ENCODE results near the gene ROM1.
"Not testable (repeated sequence)": the region's sequence is repeated elsewhere in the genome, so short reads cannot be mapped to it uniquely, and the experiment has no call there.

The ROM1 gene

DNA sequence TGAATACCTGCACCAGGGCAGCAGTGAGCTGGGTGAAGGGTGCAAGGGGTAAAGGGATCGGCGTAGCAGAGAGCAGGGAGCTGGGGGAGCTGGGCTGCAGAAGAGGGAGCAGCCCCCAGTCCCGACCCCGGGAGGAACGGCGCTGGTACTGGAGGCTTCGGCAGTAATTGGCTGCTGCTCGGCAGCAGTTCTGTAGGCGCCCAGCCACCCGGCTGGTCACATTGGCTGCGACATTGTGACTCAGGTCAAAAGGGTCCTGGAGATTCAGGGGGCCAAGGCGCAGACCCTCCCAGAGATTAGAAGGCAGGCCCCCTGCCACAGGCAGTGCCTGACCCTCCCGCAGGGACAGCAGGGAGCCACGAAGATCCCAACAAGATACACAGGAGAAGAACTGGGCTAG is 37.2 kb upstream of the ROM1 start:
- ChIA-PET POLR2A (interaction anchor here (1.7 to 10.8 kb wide), 3 partner anchors 10 to 17 kb away, joined by 4 to 168 read pairs (median 18); partner anchors contain the start of gene TUT1), CTCF (no interaction called here)
- DNase-seq (ENCODE audit: extremely low spot score), result no peak
- TF ChIP-seq FOXM1 (IDR thresholded peaks at IDR 0.05; ENCODE audit: borderline replicate concordance), result no peak
- no peak for TF ChIP-seq L3MBTL2 (conservative IDR thresholded peaks at IDR 0.05)

- TF ChIP-seq FOXK2 (IDR thresholded peaks at IDR 0.05), result no peak
- ChIA-PET POLR2A (interaction anchor here (1.1 to 10.8 kb wide), 2 partner anchors 16 to 94 kb away, joined by 3 to 168 read pairs; partner anchors contain the start of genes TUT1 and UQCC3), CTCF (no interaction called here)
- no peak for DNase-seq (ENCODE audit: extremely low spot score)
These were observed 35.9 kb upstream of the ROM1 start for GRCh38 chr11:62577046-62577714.

DNA sequence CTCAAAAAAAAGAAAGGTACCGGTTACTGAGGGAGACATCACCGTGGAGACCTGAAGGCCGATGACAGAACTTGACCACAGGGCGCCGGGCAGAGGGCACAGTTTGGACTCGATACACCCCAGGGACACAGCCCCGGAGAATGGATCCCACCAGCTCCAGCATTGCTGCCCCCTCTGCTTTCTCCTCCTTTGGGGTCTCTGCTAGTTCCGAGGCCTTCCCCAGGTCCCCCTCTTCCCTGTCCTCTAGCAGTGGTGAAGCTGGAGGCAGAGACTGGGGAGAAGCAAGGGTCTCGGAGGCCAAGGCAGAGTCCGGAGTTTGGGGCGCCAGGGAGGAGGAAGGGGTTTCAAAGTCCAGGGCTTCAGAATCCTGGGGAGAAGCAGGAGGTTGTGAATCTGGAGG is 34.5 kb upstream of the ROM1 start:
- ChIA-PET CTCF (interaction anchor here (0.7 kb wide), 1 partner anchor 1778 kb away, joined by 5 read pairs; no protein-coding TSS in a partner anchor), POLR2A (interaction anchor here (1.2 to 10.8 kb wide), 2 partner anchors 15 to 93 kb away, joined by 4 to 168 read pairs; partner anchors contain the start of genes TUT1 and UQCC3)
- DNase-seq (ENCODE audit: extremely low spot score), result no peak
- TF ChIP-seq TARDBP (IDR thresholded peaks at IDR 0.05) (no peak), FOXK2 (IDR thresholded peaks at IDR 0.05) (no peak), HDGF (IDR thresholded peaks at IDR 0.05; ENCODE audit: borderline replicate concordance) (no peak), LEF1 (IDR thresholded peaks at IDR 0.05; ENCODE audit: borderline replicate concordance) (no peak), L3MBTL2 (conservative IDR thresholded peaks at IDR 0.05) (no peak), ZNF384 (IDR thresholded peaks at IDR 0.05) (no peak), FOXA1 (IDR thresholded peaks at IDR 0.05) (no peak), PKNOX1 (IDR thresholded peaks at IDR 0.05) (no peak), FOXM1 (IDR thresholded peaks at IDR 0.05; ENCODE audit: borderline replicate concordance) (no peak)

DNA sequence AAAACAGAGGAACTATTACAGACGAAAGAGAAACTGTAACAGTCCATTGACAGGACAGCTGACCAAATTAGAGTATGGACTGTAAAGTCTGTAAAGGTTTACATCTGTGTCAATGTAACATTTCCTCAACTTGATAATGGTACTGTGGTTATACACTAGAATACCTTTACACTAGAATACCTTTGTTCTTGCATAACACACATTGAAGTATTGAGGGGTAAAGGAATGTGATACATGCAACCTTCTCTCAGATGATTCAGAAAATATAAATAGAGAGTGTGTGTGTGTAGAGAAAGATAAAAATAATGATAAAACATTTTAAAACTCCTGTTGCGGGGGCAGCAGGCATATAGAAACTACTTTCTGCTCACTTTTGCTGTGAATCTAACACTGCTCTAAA is 33.8 kb upstream of the ROM1 start:
- DNase-seq (ENCODE audit: extremely low spot score), result no peak
- CTCF ChIA-PET, result no interaction called here
- TF ChIP-seq PKNOX1 (IDR thresholded peaks at IDR 0.05) (no peak), LEF1 (IDR thresholded peaks at IDR 0.05; ENCODE audit: borderline replicate concordance) (no peak), HDGF (IDR thresholded peaks at IDR 0.05; ENCODE audit: borderline replicate concordance) (no peak), NFRKB (IDR thresholded peaks at IDR 0.05) (no peak), ARNT (IDR thresholded peaks at IDR 0.05) (no peak), FOXM1 (IDR thresholded peaks at IDR 0.05; ENCODE audit: borderline replicate concordance) (no peak), TARDBP (IDR thresholded peaks at IDR 0.05) (no peak), L3MBTL2 (conservative IDR thresholded peaks at IDR 0.05) (no peak), CTBP1 (IDR thresholded peaks at IDR 0.05; ENCODE audit: borderline replicate concordance) (no peak)
- POLR2A ChIA-PET, result interaction anchor here (1.2 to 10.8 kb wide), 2 partner anchors 14 to 92 kb away, joined by 4 to 168 read pairs; partner anchors contain the start of genes TUT1 and UQCC3

DNA sequence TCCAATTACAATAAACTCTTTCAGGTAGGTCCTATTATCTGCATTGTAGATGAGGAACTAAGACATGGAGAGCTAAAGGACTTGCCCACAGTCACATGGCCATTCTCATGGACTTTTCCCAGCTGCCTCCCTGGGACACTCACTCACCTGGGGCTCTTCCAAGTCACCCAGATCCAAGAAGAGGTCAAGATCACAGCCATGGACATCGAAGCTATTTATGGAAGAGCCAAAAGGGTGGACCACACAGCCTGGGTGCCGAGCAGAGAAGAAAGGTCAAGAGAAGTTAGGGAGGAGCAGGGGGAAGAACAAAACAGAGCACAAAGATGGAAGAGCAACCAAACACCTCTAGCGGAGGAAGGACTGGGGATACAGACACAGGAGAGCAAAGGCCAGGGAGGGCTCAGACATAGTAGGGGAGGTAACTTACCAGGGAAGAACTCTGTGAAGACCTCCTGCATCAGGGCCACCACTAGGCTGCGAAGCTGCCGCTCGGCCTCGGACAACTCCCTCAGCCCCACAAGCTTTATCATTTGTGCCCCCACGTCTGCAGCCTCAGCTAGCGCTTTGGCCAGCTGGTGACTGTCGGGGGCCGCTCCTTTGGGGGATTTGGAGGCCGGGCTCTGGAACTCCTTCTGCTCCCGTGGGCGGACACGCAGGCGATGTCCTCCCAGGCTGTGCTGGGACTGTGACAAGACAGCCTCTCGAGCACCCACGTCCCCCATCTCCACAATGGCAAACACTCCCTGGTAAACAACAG is 31.9 kb upstream of the ROM1 start:
- DNase-seq (ENCODE audit: extremely low spot score), result no peak
- ChIA-PET CTCF (no interaction called here), POLR2A (interaction anchor here (0.9 to 10.8 kb wide), 3 partner anchors 12 to 146 kb away, joined by 3 to 168 read pairs (median 4); partner anchors contain the start of genes HNRNPUL2, INTS5 and TUT1)
- TF ChIP-seq FOXK2 (IDR thresholded peaks at IDR 0.05) (no peak), SP1 (IDR thresholded peaks at IDR 0.05) (no peak), NFRKB (IDR thresholded peaks at IDR 0.05) (no peak), FOXM1 (IDR thresholded peaks at IDR 0.05; ENCODE audit: borderline replicate concordance) (no peak), ARNT (IDR thresholded peaks at IDR 0.05) (no peak), PKNOX1 (IDR thresholded peaks at IDR 0.05) (no peak), LEF1 (IDR thresholded peaks at IDR 0.05; ENCODE audit: borderline replicate concordance) (no peak), L3MBTL2 (conservative IDR thresholded peaks at IDR 0.05) (no peak)

DNA sequence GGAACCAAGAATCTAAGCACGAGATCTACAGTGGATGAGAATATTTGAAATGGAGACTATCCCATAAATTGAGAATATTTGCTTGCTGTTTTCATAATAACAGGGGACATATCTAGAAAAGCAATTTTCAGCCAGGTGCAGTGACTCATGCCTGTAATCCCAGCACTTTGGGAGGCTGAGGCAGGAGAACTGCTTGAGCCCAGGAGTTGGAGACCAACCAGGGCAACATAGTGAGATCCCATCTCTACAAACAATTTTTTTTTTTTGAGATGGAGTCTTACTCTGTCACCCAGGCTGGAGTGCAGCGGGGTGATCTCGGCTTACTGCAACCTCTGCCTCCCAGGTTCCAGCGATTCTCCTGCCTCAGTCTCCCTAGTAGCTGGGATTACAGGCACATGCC is 31.3 kb upstream of the ROM1 start:
- CTCF ChIA-PET, result interaction anchor here (1.2 kb wide), 1 partner anchor 187 kb away, joined by 5 read pairs; no protein-coding TSS in a partner anchor

GRCh38 chr11:62585356-62585755 is 27.7 kb upstream of the ROM1 start:
- POLR2A ChIA-PET, result interaction anchor here (1.3 to 2.5 kb wide), 2 partner anchors 11 to 13 kb away, joined by 5 to 18 read pairs; partner anchors contain the start of gene EEF1G
- CTCF ChIA-PET, result not testable (repeated sequence)

More for the DNA sequence above, 31.3 kb upstream of the ROM1 start:
- POLR2A ChIA-PET, result interaction anchor here (1.8 to 10.8 kb wide), 3 partner anchors 8 to 71 kb away, joined by 4 to 168 read pairs (median 8); partner anchors contain the start of genes EEF1G, INTS5 and TUT1
- DNase-seq (ENCODE audit: extremely low spot score), result not testable (repeated sequence)

More at GRCh38 chr11:62585356-62585755, 27.7 kb upstream of the ROM1 start:
- not testable (repeated sequence) for DNase-seq (ENCODE audit: extremely low spot score)
